Kidney (tissue), 14 donors: ENCODE results near the gene DSC1. TPM values are rescaled to one million over a fixed set of nuclear protein-coding genes. Genes with fewer than 3 reads are reported as not detected.

ENCODE experiments used
- DNase-seq, 5 donors: peaks; one replicate each; pipeline ENCODE4 v3.0.0-alpha.2; 2013 to 2020
- FAIRE-seq: peaks from 2 replicates; lab custom pipeline; 2012; peaks lifted over from hg19 to GRCh38; lab: Jason Lieb, UNC
- H3K27ac ChIP-seq, 2 donors: one replicate each; pipeline ENCODE4 v1.7.0; 2013; ENCODE audit warnings: low read depth in 2 of 2, low read length in 2 of 2, inconsistent platforms in 1 of 2
- H3K27me3 ChIP-seq: one replicate; pipeline ENCODE4 v1.7.1; 2013; ENCODE audit warnings: low read length, inconsistent platforms; ENCODE audit not compliant: control insufficient read depth, insufficient read depth
- H3K36me3 ChIP-seq, 3 donors: one replicate each; pipeline versions ENCODE4 v1.7.0 to v1.7.1; 2013; ENCODE audit warnings: low read length in 3 of 3, control low read depth in 1 of 3, inconsistent platforms in 1 of 3; ENCODE audit not compliant: insufficient read depth in 3 of 3, control insufficient read depth in 2 of 3
- H3K4me1 ChIP-seq, 3 donors: one replicate each; pipeline versions ENCODE4 v1.7.0 to v1.7.1; 2013; ENCODE audit warnings: low read length in 3 of 3, inconsistent platforms in 1 of 3, low read depth in 1 of 3; ENCODE audit not compliant: control insufficient read depth in 2 of 3, insufficient read depth in 2 of 3
- H3K4me3 ChIP-seq, 3 donors: one replicate each; pipeline versions ENCODE4 v1.7.0 to v1.8.1; 2013; ENCODE audit warnings: low read length in 3 of 3, control low read depth in 1 of 3, inconsistent platforms in 1 of 3
- H3K9ac ChIP-seq, 3 donors: one replicate each; pipeline versions ENCODE4 v1.7.0 to v1.7.1; 2013; ENCODE audit warnings: low read length in 3 of 3, control low read depth in 1 of 3, inconsistent platforms in 1 of 3
- H3K9me3 ChIP-seq, 3 donors: one replicate each; pipeline versions ENCODE4 v1.7.0 to v1.7.1; 2013; ENCODE audit warnings: low read length in 3 of 3, control low read depth in 1 of 3, inconsistent platforms in 1 of 3; ENCODE audit not compliant: control insufficient read depth in 2 of 3, insufficient read depth in 1 of 3
- intact Hi-C: fragments of 100-400 bp; cut with DNase I; formaldehyde crosslinking; loops from one replicate; pipeline ENCODE4 v1.11.1; 2022
- polyA plus RNA-seq: library from polyadenylated mRNA; stranded (reverse); fragments of 350-450 nt; fragmentation: Illumina TruSeq; extraction: RNeasy Lipid Tissue Mini Kit (QIAGEN cat#74804); gene quantifications from one replicate; pipeline ENCODE4 v1.2.3, GENCODE V29; 2014; ENCODE audit warnings: low read depth, low replicate concordance; ENCODE audit not compliant: insufficient read depth
- total RNA-seq: library from RNA; stranded (reverse); fragmentation: NEBNext Ultra II Directional; extraction: Animal tissue kit (Norgen Biotek cat#: 25700); gene quantifications from one replicate; pipeline ENCODE4 v1.2.1, GENCODE V29; 2021
- TF ChIP-seq, protein P1 (sequence below): IDR thresholded peaks from 3 replicates; pipeline ENCODE4 v1.5.1; 2012; ENCODE audit warnings: mild to moderate bottlenecking, moderate library complexity, borderline replicate concordance; ENCODE audit not compliant: insufficient read depth; ENCODE audit errors: extremely low read depth
- donor health status: control.
- donor health status: control.
- donor health status: control.
- donor health status: control.
- donor health status: control.
- donor health status: DM: yes; HTN: yes; CAD: no.
- donor health status: Normal renal cell carcinoma (clear cell type).

Gene DSC1
- total and polyA plus RNA-seq, 2 donors from 2014 or later, result not detected

DNA sequence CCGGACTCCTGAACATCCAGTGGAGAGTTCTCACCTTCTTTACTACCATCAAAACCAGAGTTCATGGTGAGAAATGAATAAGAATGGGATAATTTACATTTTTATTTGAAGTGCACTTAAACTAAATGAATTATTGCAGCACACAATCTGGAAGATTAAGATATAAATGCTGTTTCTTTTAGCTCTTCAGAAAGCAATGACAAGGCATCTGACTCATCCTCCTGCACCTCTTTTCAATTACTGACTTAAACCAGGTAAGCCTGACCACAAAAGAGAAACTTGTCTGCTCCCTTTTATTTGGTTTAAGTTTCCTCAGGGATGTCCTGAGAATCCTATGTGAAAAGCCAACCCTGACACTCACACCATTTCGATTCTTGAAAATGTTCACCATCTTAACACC, 59.7 kb downstream of the DSC1 start:
- Histone ChIP-seq H3K27ac (no peak overlapping the region), H3K4me3 (no peak overlapping the region), H3K36me3 (no peaks in the 10 kb centered on the region), H3K4me1 (peaks cover 0 to 5% (median 5%) of the 10 kb centered on the region in 3 donors), H3K9ac (no peak overlapping the region), H3K9me3 (no peaks in the 10 kb centered on the region), H3K27me3 (no peaks in the 10 kb centered on the region)
- FAIRE-seq, result no peak
- TF ChIP-seq, protein P1, sequence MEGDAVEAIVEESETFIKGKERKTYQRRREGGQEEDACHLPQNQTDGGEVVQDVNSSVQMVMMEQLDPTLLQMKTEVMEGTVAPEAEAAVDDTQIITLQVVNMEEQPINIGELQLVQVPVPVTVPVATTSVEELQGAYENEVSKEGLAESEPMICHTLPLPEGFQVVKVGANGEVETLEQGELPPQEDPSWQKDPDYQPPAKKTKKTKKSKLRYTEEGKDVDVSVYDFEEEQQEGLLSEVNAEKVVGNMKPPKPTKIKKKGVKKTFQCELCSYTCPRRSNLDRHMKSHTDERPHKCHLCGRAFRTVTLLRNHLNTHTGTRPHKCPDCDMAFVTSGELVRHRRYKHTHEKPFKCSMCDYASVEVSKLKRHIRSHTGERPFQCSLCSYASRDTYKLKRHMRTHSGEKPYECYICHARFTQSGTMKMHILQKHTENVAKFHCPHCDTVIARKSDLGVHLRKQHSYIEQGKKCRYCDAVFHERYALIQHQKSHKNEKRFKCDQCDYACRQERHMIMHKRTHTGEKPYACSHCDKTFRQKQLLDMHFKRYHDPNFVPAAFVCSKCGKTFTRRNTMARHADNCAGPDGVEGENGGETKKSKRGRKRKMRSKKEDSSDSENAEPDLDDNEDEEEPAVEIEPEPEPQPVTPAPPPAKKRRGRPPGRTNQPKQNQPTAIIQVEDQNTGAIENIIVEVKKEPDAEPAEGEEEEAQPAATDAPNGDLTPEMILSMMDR, result no peak
- DNase-seq, result no peak
- intact Hi-C loops, result no loop called here

DNA sequence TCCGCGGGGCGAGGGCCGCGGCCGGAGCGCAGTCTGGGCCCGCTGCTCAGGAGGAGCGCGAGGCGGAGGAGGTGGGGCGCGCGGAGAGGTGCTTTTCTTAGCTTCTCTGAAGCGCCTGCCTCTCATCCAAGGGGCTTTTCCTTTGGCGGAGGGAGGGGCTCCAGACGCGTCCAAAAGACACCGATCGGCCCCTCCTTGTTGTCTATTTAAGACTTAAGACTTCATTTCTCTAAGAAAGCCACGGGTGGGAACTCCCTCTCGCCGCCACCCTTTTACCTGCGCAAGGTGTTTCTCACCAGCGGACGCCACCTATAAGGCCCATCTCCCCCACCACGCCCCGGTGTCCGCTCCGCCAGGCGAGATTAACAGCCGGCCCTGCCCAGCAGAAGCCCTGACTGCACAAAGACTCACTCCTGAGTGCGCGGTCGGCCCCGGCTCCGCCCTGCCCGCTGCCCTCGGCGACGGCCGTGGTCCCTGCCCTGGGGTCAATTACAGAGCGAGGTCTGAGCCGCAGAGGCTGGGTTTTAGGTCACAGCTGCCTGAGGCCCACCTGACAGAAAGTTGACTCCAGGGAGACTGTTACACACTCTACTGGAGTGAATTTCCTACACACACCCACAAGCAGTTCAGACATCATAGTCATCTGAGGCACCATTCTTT, 60.5 kb downstream of the DSC1 start, which contains the start of gene DSC2:
Gene DSC2 (minus strand): TSS at position 397 of the 660 bp plus-strand sequence. CDS start 450 bp downstream, outside the sequence.
- DNase-seq (peak; percentile 65 to 84 (median 70)), FAIRE-seq (no peak)
- H3K27ac ChIP-seq, result peak within 1 kb of the TSS; percentile 62 to 87
- H3K9ac ChIP-seq, result peak within 1 kb of the TSS; percentile 42 to 75 (median 57)
- no peaks in the 10 kb centered on the region for H3K9me3 ChIP-seq
- H3K36me3 ChIP-seq, result no peaks in the 10 kb centered on the region
- peak within 1 kb of the TSS; percentile 59 to 71 (median 66) for H3K4me3 ChIP-seq
- peaks cover 0 to 5% (median 5%) of the 10 kb centered on the region in 3 donors for H3K4me1 ChIP-seq
- TF ChIP-seq, protein P1, result no peak
- intact Hi-C loops, result no loop called here
- no peaks in the 10 kb centered on the region for H3K27me3 ChIP-seq

DNA sequence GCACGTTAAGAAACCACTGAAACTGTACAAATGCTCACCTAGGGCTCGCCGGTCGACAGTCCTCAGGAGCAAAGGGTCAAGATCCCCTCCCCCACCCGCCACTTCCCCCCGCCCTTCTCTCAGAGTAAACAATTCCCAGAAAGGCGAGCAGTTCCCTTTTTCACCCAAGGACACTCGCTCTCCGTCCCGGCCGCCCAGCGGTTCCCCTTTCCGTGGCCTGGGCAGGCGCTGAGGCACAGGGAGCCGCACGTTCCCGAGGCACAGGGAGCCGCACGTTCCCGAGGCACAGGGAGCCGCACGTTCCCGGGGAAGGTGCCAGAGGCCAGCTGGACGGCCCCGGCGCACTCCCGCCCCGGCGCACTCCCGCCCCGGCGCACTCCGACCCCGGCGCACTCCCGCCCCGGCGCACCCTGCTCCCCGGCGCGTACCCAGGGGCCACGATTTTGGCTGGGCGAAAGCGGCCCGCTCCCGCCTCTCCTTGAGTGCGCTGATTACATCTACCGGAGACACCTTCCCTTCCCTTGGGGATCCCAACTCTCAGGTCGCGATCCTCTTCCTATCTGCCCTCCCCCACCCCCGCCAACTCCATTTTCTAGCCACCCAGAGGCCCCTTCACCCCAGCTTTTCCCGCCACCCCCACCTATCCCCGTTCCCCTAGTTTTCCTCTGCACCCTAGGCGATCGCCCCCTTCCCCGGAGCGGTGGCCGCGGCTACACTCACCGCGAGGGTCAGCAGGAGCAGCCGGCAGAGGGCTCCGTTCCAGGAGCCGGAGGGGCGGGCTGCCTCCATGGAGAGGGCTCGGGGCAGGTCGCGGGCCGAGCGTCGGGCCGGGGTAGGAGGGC, 61.3 kb downstream of the DSC1 start:
- no peaks in the 10 kb centered on the region for H3K9me3 ChIP-seq
- no peak for FAIRE-seq
- peak overlapping the region in 2 of 3 donors; percentile 42 to 75 for H3K9ac ChIP-seq
- no peaks in the 10 kb centered on the region for H3K27me3 ChIP-seq
- intact Hi-C loops, result no loop called here
- H3K36me3 ChIP-seq, result no peaks in the 10 kb centered on the region
- TF ChIP-seq, protein P1, result no peak
- H3K27ac ChIP-seq, result peak overlapping the region; percentile 62 to 87
- H3K4me1 ChIP-seq, result peaks cover 0 to 5% (median 5%) of the 10 kb centered on the region in 3 donors
- H3K4me3 ChIP-seq, result peak overlapping the region; percentile 59 to 71 (median 66)
- peak; percentile 66 to 89 (median 79) for DNase-seq
